RPMI8226 (cell line): ENCODE data around the gene CDC42BPA.

Experiments used
- DNase-seq: peaks from one replicate; pipeline ENCODE4 v3.0.0-alpha.2; 2015

Gene CDC42BPA

DNA sequence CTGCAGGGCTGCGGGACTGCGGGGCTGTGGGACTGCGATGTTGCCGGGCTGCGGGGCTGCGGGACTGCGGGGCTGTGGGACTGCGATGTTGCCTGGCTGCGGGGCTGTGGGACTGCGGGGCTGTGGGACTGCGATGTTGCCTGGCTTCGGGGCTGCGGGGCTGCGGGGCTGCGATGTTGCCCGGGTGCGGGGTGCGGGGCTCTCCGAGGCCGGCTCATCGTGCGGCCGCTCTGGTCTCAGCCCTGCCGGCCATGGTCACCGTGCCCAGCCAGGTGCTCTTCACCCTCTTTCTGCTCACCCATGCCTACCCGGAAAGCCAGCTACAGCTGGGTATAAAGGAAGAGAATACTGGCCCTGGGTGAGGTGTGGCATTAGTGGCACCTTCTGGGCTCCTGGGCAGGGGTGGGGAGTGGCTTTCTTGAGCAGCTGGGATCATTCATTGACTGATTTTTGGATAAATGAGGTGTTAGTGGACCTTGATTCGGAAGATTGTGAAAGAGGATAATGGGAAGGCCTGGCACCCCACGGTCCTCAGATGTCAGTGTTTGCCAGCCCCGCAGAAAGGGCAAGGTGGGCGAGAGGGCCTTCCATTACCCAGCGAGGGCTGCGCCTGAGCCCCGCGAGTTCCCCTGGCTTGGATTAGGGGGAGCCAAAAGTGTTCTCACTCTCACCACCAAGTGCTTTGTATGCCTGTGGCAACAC is 341.9 kb downstream of the CDC42BPA start:
- DNase-seq = no peak

DNA sequence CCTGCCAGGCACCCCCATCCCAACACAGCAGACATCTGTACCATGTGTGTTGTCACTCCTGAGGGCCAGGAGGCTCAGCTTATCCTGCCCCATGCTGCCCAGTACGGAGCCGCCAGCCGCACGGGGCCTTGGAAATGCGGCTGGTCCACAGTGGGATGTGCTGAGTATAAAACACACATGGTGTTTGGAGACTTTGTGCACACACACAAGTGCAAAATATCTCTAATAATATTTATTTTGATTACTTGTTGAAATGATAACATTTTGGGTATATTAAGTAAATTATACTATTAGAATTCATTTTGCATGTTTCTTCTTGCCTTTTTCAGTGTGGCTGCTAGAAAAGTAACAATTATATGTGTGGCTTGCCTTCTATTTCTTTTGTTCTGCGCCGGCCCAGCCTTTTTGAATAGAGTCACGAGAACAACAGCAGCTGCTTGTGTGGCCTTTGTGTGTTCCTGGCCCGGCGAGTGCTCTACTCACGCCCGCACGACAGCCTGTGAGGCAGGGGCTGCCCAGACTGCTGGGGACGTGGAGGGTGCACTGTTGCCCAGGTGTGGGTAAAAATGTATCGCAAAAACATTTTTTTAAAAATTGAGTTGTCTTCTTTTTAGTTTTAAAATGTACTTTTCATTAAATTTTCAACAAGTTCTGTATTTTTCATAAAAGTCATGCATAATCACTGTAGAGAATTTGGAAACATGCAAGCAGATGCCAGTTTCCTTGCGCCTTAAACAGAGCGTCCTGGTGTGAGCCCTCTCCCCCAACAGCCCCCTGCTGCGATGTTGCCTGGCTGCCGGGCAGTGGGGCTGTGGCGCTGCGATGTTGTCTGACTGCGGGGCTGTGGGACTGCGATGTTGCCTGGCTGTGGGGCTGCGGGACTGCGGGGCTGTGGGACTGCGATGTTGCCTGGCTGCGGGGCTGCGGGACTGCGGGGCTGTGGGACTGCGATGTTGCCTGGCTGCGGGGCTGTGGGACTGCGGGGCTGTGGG is 342.7 kb downstream of the CDC42BPA start:
- DNase-seq = no peak

DNA sequence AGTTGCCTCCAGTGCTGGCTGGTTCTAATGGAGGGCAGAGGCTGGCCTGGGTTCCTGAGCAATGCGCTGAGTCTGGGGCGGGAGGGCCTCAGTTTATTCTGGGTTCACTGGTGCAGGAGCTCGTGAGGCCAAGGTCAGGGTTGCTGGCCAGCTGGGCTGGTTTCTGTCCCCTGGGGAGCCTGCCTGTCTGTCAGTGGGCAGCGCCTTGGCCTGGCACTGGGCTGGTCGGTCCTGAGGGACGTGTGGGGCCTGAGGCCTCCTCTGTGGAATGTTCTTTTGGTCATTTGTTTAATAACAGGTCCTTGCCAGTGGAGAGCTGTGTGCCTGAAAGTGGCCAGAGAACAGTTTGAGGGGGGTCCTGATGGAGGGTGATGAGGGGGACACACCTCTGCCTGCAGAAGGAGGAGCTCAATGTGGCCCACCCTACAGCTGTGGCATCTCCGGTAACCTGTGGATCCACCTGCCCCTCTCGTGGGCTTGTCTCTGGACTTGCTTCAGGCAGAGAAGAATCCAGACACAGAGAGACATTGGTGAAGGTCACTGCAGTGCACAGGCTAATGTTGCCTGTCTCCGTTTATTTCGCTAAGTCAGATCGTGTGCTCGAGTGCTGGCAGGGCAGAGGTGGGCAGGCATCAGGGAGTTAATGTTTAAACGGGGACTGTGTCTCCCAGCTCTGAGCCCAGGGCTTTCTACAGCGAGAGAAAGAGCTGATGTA is 343.6 kb downstream of the CDC42BPA start:
- no peak for DNase-seq

DNA sequence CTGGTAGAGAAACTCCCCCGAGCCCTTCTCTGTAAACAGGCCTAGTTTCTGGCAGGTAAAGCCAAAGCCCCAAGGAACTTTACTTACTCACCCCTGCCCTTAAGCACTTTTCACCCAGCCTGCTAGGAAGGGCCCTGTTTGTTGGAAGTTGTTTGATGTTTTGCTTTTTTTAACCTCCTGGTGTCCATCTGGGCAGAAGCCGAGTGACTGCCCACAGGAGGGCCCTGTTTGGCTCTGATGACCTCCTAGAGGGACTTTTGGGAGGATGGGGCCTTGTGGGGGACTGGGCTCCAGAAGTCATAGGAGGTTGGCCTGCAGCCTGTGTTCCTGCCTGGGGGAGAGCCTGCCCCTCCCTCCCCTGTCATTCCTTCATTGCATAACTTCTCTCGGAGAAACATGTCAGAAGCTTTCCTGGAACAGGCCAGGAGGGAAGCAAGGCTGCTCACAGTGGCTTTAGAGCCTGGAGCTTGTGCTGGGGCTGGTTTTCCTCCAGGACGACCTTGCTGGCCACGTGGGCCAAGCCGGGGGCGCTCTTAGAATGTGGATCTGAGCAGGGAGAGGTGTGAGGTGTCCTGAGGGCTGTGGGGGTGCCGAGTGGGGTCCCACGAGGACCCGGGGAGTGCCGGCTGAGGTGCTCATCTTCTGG is 344.3 kb downstream of the CDC42BPA start:
- DNase-seq = no peak

DNA sequence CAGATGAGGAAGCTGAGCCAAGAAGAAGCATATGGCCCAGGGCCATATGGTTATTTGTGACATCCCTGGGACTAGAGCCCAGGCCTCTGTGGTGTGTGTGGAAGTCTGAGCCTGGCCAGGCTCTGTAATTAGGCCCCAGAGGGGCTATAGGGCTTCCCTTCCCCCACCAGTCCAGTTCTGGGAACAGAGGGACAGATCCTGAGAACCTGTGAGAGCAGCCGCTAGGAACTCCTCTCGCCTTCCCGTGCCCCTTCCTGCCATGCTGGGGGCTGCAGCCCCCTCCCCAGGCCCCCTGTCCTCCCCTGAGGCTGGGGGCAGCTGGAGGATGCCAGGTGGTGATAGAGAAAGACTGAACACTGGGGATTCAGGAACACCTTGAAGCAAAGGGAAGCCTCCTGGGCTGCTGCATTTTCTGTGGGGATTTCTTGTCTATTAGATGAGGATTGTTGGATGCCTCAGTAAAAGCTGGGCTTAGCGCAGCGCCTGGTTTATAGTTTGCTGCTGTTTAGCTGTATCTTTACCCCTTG is 344.9 kb downstream of the CDC42BPA start:
- DNase-seq = no peak

DNA sequence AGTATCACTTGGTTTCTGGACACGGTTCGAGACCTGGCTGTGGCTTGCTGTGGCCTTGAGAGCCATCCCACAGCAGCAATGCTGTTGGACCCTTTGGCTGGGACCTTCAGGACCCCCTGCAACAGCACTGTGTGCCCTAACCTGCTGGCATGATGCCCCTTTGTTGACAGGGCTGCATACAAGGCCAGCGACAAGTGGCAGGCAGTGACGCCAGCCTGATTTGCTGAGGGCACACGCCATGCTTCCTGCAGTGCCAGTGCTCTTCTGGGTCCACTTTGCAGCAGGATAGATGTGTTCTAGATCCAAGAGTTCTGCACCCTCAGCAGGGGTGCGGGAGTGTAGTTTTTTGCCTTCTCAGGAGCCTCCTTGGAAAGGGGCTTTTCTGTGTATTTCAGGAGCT is 345.4 kb downstream of the CDC42BPA start:
- no peak for DNase-seq

DNA sequence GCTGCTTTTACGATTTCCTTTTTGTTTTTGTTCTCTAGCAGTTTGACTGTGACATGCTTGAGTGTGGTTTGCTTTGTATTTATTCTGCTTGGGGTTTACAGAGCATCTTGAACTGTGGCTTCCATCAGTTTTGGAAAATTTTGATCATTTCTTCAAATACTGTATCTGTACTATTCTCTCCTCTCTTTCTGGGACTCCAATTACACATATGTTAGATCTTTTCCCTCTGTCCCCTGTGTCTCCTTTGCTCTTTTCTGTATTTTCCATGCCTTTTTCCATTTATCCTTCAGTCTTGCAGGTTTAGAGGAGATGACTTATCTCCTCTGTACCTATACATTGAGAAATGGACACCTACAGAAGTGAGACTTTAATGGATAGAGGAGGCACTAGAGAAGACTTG is 346.5 kb downstream of the CDC42BPA start:
- DNase-seq = no peak

DNA sequence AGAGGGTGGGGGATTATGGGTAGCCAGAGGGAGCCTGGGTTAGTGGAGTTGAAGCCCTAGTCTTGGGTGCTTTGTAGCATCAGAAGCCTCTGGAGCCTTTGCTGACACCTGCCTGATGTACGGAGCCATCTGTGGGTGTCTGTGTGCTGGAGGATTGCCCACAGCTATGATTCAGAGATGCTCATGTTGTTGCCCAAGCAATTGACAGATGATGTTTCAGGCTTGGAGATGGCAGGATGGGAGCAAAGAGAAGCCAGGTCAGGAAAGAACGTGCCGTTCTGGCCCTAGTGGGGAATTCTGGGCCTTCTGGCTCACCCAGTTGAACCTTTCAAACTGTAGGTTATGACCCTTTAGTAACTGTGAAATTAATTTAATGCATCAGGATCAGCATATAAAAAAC is 350.6 kb downstream of the CDC42BPA start:
- no peak for DNase-seq

DNA sequence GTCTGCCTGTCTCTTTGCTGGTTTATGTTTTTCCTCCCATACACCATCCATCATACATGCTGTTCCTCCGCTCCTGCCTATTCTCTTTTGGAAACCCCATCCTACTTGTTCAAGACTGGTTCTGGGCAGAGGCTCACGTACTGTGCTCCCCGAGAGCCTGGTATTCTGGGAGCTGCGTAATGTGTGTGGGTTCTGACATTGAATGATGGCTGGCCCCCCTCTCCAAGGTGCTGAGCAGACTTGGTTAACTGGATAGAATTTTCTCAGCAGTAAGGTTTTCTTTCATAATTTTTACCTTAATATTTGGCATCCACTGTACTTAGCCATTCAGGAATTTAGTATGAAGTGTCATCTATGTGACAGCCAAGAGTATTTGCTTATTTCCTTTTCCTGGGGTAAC is 351.6 kb downstream of the CDC42BPA start:
- DNase-seq = no peak

DNA sequence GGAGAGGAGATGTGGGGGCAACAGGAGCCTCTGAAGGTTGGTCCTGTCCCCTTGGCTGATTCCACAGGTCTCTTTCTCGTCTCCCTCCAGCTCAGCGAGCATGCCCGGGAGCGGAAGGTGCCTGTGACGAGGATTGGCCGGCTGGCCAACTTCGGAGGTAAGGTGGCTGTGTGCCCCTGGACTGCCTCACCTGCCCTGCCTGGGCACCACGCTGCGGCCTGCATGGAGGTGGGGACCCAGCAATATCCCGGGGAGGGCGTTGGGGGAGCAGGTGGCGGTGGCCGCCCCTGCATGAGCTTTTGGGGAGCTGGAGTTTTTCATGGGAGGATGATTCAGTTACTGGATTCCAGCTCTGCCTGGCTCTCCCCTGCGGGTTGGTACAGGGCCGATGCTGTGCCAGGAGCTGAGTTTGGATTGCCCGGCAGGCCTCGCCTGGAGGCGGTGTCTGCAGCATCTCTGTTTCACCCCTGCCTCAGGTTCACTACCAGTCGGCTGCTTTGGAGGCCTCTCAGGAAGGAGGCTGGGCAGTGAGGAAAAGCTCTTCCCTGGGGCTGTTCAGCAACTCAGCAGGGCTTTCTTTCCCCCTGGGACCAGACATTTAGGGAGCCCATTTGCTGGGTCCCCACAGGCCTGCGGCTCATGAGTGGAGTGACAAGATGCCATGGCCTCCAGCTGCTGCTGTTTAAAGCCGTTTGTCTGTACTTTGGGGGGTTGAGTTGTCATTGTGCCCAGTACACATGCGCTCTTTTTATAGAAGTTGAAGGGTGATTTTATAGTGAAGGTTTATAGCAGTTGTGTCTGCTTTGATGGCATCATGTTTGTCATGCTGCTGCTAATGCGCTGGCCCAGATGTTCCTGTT is 352.5 kb downstream of the CDC42BPA start:
- DNase-seq = no peak

DNA sequence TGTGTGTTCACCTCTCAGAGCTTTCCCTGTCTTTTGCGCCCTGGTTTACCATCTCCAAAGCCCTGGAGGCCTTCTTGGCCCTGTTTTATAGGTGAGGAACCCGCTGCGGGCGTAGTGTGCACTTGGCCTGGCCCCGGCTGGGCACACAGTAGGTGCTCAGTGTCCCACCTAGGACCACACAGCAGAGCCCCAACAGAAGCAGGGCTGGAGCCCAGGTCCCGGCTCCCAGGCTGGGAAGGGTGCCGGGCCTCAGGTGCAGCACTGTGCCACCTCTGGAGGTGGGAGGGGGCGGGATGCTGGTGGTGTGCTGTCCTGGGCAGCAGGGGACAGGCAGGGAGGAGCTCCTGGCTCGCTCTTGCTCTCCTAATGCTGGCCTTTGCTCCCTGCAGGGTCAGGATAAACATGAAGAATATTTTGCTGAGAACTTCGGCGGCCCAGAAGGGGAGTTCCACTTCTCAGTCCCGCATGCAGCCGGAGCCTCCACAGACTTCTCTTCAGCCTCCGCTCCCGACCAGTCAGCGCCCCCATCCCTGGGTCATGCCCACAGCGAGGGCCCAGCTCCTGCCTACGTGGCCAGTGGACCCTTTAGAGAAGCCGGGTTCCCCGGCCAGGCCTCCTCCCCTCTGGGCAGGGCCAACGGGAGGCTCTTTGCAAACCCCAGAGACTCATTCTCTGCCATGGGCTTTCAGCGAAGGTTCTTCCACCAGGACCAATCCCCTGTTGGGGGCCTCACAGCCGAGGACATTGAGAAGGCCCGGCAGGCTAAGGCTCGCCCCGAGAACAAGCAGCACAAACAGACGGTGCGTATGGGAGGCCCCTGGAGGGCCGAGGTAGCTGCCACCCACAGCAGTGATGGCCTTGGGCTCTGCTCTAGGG is 353.4 kb downstream of the CDC42BPA start:
- DNase-seq = no peak

DNA sequence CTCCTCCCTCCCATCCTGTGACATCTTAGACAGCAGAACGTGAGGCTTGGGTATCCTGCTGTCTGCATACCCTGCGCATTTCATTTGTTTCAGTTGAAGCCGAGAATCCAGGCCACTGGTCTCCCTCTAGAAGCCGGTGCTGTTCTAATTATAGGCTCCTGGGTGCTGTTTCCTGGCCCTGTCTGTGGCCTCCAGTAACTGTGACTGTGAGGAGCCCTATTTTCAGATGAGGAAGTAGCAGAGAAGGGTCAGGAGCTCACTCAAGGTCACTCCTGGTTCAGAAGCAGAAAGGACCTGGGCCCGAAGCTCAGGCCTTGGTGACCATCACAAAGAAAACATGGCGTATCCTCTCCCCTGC is 354.2 kb downstream of the CDC42BPA start:
- DNase-seq = no peak

DNA sequence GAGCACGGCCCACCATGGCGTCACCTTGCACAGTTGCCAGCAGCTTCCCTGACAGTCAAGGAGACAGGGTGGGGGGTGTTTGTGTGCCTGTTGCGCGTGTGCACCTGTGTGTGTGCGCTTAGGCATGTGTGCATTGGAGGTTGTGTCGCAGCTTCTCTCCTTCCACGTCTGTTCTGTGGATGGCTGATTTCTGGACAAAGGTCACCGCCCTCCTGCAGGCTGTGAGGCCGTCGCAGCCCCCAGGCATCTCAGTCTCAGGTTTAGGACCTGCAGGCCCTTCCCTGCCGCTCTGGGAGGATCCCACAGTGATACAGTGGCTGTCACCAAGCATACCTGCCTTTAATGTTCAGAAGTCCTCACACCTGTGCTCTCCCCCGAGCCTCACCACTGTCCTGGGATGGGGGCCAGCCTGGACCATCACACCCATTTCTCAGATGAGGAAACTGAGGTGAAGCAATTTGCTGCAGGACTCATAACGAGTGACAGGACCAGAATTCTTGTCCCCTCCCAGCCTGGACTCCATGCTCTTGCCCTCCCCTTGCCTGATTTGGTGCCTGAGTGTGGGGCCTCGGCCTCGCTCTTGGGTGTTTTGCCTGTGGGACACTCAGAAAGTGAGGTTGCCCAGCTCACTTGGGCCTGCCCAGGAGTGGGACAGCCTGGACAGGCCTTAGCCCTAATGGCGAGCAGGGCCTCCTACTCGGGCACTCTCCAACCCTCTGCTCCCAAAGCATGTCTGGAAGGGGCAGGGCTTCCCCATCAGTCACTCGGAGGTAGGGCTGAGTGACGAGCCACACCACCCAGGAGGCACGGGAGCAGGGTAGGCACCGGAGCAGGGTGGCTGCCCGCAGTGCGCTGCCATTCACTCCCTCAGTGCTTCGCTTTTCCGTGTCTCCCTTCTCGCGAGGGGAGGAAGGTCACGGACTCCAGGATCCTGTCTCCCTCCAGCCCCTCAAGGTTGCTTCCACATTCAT is 355.6 kb downstream of the CDC42BPA start:
- no peak for DNase-seq

DNA sequence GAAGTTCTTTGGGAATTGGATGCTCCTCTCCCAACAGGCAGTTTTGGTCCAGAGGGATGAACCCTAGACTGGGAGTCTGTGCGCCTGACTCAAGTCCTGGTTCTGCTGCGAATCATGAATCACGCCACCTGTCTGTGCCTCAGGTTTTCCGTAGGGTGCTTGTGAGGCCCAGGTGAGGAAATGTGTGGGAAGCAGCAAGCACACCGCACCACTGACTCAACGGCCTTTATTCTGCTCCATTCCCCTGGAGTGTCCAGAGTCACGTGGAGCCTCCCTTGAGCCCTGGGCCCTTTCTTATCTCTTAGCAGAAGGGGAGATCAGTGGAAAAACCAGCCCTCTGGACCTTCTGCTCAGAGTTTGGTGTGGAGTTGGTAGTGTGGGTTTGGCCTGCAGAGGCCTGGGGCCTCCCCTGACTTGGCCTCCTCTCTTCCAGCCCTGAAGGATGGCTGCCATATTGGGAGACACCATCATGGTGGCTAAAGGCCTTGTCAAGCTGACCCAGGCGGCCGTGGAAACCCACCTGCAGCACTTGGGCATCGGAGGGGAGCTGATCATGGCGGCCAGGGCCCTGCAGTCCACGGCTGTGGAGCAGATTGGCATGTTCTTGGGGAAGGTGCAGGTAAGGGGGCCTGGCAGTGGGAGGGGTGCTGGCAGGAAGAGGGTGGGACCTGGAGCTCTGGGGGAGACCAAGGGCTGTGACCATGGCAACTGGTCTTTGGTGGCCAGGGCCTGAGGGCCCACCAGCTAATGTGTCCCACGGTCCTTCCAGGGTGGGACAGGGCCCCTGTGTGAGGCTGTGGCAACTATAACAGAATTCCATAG is 357.1 kb downstream of the CDC42BPA start:
- DNase-seq = no peak

DNA sequence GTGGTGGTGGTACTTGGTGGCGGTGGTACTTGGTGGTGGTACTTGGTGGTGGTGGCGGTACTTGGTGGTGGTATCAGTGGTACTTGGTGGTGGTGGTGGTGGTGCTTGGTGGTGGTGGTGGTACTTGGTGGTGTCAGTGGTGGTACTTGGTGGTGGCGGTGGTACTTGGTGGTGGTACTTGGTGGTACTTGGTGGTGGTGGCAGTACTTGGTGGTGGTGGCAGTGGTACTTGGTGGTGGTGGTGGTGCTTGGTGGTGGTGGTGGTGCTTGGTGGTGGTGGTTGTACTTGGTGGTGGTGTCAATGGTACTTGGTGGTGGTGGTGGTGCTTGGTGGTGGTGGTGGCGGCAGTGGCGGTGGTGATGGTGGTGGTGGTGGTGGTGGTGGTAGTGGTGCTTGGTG is 358.0 kb downstream of the CDC42BPA start:
- no peak for DNase-seq

DNA sequence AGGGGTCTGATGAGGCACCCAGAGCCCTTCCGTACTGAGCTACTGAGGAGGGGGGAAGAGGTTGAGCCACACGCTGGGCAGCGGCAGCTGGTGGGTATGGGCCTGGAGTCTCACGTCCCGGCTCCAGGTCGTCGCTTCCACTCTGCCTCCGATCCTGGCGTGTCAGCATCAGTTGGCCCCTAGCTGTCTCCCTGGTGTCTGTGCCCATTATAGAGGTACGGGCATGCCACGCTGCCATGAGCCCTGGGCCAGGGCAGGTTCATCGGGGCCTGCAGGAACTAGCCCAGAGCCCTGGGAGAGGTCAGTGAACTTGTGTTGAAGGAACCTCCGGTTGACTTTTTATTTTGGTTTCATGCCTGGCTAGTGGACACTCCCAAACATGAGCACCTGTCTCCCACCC is 360.0 kb downstream of the CDC42BPA start:
- no peak for DNase-seq

DNA sequence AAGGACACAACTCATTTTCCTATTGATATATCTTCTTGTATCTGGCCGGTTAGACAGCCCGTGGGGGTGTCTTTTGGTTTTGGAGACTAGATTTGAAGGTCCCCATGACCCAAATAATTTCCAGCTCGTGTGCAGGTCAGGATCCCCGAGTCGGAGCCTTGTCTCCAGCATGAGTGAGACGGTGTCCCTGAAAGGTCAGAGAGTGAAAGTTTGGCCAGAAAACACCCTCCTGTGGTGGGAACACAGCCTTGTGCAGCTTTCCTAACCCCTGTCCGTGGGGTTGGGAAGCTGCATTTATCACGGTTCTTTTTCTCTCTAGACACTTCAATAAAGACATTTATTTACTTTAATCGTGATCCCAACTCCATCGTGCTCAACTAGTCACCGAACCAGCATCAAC is 360.6 kb downstream of the CDC42BPA start:
- DNase-seq = no peak

DNA sequence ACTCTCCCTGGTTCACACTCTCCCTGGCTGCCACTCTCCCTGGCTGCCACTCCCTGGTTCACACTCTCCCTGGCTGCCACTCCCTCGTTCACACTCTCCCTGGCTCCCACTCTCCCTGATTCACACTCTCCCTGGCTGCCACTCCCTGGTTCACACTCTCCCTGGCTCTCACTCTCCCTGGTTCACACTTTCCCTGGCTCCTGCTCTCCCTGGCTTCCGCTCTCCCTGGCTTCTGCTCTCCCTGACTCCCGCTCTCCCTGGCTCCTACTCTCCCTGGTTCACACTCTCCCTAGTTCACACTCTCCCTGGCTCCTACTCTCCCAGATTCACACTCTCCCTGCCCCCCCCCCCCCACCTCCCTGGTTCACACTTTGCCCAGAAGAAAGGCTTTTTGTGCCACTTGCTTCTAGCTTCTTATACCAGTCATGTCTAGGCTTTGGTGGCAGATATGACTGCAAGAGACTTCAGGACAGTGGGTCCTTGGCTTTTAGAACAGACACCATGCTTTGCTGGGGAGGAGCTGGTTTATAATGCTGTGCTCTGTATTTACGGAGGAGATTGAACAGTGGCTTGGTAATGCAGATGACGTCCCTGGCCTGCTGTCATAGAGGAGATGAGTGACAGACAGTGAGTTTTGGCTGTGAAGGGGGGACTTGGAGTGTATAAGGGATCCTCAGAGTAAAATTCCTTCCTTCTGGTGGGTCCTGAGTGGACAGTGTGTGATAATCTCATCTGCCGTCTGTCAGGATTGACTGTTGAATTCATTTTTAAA is 361.2 kb downstream of the CDC42BPA start:
- no peak for DNase-seq
